Fibroblast of villous mesenchyme (primary cell): ENCODE results near the gene SCART1. TPM values are rescaled to one million over a fixed set of nuclear protein-coding genes. Genes with fewer than 3 reads are reported as not detected.
"Not testable (repeated sequence)": the region's sequence is repeated elsewhere in the genome, so short reads cannot be mapped to it uniquely, and the experiment has no call there.

Experiments used
- DNase-seq: peaks from one replicate; pipeline ENCODE4 v3.0.0-alpha.2; 2010; ENCODE audit warnings: low read depth
- H3K4me3 ChIP-seq: 2 replicates; pipeline ENCODE4 v1.5.1; 2011; ENCODE audit warnings: low read depth, mild to moderate bottlenecking, low read length
- CTCF ChIP-seq: IDR thresholded peaks from 2 replicates; pipeline ENCODE4 v1.5.1; 2012; ENCODE audit warnings: low read depth, mild to moderate bottlenecking, low read length; ENCODE audit not compliant: insufficient read depth
- total RNA-seq: library from RNA; depleted of rRNA; stranded (reverse); fragments of >200 nt; gene quantifications from 2 replicates; pipeline ENCODE4 v1.2.3, GENCODE V29; 2012

SCART1 gene
- total RNA-seq, 1 donor = 2.6 TPM

GRCh38 chr10:133464582-133465031, 10.9 kb downstream of the SCART1 start:
- no peak for TF ChIP-seq CTCF
- no peak for DNase-seq

DNA sequence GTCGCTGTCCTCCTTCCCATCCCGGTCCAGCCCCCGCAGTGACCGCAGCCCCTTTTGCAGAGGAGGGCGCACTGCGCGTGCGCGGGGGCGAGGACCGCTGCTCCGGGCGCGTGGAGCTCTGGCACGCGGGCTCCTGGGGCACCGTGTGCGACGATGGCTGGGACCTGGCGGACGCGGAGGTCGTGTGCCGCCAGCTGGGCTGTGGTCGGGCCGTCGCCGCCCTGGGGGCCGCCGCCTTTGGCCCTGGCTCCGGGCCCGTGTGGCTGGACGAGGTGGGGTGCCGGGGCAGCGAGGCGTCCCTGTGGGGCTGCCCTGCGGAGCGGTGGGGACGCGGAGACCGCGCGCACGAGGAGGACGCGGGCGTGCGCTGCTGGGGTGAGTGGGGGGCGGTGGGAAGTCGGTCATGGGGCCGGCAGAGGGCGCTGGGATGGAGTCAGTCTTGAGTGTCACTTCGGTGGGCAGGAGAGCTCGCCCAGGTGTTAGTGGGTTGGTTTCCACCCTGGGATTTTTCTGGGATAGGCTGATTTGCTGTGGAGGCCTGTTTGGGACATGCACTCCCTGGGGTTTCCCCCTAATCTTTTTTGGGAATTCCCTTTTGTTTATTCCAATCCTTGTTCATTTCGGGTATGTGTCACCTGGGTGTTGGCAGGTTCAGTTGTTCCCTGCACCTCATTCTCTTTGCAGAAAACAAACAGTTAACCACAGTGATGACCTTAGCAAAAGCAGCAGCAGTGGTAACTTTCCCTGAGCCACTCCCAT, 11.6 kb downstream of the SCART1 start:
- no peak overlapping the region for H3K4me3 ChIP-seq
- no peak for DNase-seq
- no peak for TF ChIP-seq CTCF

More at GRCh38 chr10:133464582-133465031, 10.9 kb downstream of the SCART1 start:
- no peak overlapping the region for H3K4me3 ChIP-seq

GRCh38 chr10:133465950-133466474, 12.3 kb downstream of the SCART1 start:
- TF ChIP-seq CTCF = no peak
- no peak overlapping the region for H3K4me3 ChIP-seq
- no peak for DNase-seq

- DNase-seq = no peak
- H3K4me3 ChIP-seq = no peak overlapping the region
- TF ChIP-seq CTCF = no peak
Observed at GRCh38 chr10:133466683-133467275, 13.0 kb downstream of the SCART1 start.

- no peak for TF ChIP-seq CTCF
- DNase-seq = no peak
- no peak overlapping the region for H3K4me3 ChIP-seq
Observed at GRCh38 chr10:133467286-133467911, 13.7 kb downstream of the SCART1 start.

DNA sequence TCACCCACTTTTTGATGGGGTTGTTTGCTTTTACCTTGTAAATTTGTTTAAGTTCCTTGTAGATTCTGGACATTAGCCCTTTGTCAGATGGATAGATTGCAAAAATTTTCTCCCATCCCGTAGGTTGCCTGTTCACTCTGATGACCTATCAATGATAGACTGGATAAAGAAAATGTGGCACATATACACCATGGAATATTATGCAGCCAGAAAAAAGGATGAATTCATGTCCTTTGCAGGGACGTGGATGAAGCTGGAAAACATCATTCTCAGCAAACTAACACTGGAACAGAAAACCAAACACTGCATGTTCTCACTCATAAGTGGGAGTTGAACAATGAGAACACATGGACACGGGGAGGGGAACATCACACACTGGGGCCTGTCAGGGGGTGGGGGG, 15.5 kb downstream of the SCART1 start:
- DNase-seq, H3K4me3 ChIP-seq: not testable (repeated sequence)
